ENCODE measurements around the gene TBC1D9B.

- no peak for TF ChIP-seq CTCF (IDR thresholded peaks at IDR 0.05)
- TF ChIP-seq POLR2A (IDR thresholded peaks at IDR 0.05), result no peak
Measured at GRCh38 chr5:179919487-179920060, 11.9 kb upstream of the TBC1D9B start.
